IMR-90 (cell line): Measurements from ENCODE around the gene RBM34. TPM values are rescaled to one million over a fixed set of nuclear protein-coding genes. Genes with fewer than 3 reads are reported as not detected.

Experiments used
- ATAC-seq: fragments of 200-7000 bp; cut with Tn5 transposase; 2 replicates; pipeline ENCODE4 v1.9.1; 2020; ENCODE audit warnings: low read depth, mild to moderate bottlenecking, moderate library complexity
- BruUV-seq: library from RNA; stranded (reverse); fragments of 400-500 nt; replicated peaks from 2 replicates; lab custom pipeline; 2021; lab: Mats Ljungman, UMichigan
- CTCF ChIA-PET: fragments of 300-600 bp; formaldehyde crosslinking; extraction: SDS; loops from one replicate; lab custom pipeline; 2021; ENCODE audit warnings: antibody characterized with exemption; lab: Yijun Ruan, JAX
- POLR2A ChIA-PET: fragments of 300-600 bp; sonication (Branson Sonifier 250); formaldehyde crosslinking; loops from one replicate; lab custom pipeline; 2022; ENCODE audit warnings: antibody characterized with exemption; ENCODE audit not compliant: unreplicated experiment; lab: Charles Lee
- DNase-seq: peaks from one replicate; pipeline ENCODE4 v3.0.0; 2013
- H2AFZ ChIP-seq: replicated peaks from 2 replicates; pipeline ENCODE3; 2013; ENCODE audit warnings: low read length, mild to moderate bottlenecking; ENCODE audit not compliant: poor library complexity
- H2AK5ac ChIP-seq: 2 replicates; pipeline ENCODE4 v1.6.1; 2013; ENCODE audit warnings: low read depth, low read length, inconsistent platforms
- H2AK9ac ChIP-seq: replicated peaks from 2 replicates; pipeline ENCODE3; 2013; ENCODE audit warnings: mild to moderate bottlenecking, low read depth, low read length, moderate library complexity; ENCODE audit not compliant: poor library complexity
- H2BK120ac ChIP-seq: 2 replicates; pipeline ENCODE4 v1.6.1; 2013; ENCODE audit warnings: low read depth, low read length, inconsistent platforms
- H2BK15ac ChIP-seq: 3 replicates; pipeline ENCODE4 v1.6.1; 2013; ENCODE audit warnings: low read depth, low read length, inconsistent platforms
- H2BK20ac ChIP-seq: 2 replicates; pipeline ENCODE4 v1.6.1; 2013; ENCODE audit warnings: low read depth, mild to moderate bottlenecking, inconsistent platforms, low read length, moderate library complexity
- H2BK5ac ChIP-seq: 2 replicates; pipeline ENCODE4 v1.6.1; 2013; ENCODE audit warnings: mild to moderate bottlenecking, low read depth, low read length, inconsistent platforms; ENCODE audit not compliant: poor library complexity, severe bottlenecking
- H3K14ac ChIP-seq: replicated peaks from 2 replicates; pipeline ENCODE4 v1.6.1; 2013; ENCODE audit warnings: low read depth, low read length, inconsistent platforms
- H3K18ac ChIP-seq: 2 replicates; pipeline ENCODE4 v1.6.1; 2013; ENCODE audit warnings: low read depth, low read length, control low read depth
- H3K23ac ChIP-seq: 2 replicates; pipeline ENCODE4 v1.6.1; 2013; ENCODE audit warnings: low read depth, low read length, inconsistent platforms
- H3K27ac ChIP-seq: 2 replicates; pipeline ENCODE4 v1.5.1; 2013; ENCODE audit warnings: mild to moderate bottlenecking, control low read depth, low read length; ENCODE audit not compliant: insufficient read depth
- H3K27me3 ChIP-seq: 2 replicates; pipeline ENCODE4 v1.6.1; 2013; ENCODE audit warnings: low read length; ENCODE audit not compliant: control insufficient read depth, insufficient read depth
- H3K36me3 ChIP-seq: 2 replicates; pipeline ENCODE4 v1.6.1; 2013; ENCODE audit warnings: low read length, mixed read lengths; ENCODE audit not compliant: control insufficient read depth, insufficient read depth
- H3K4ac ChIP-seq: 2 replicates; pipeline ENCODE4 v1.6.1; 2013; ENCODE audit warnings: low read depth, low read length, inconsistent platforms
- H3K4me1 ChIP-seq: 2 replicates; pipeline ENCODE4 v1.6.1; 2013; ENCODE audit warnings: low read length, mixed read lengths; ENCODE audit not compliant: control insufficient read depth, insufficient read depth
- H3K4me2 ChIP-seq: 2 replicates; pipeline ENCODE4 v1.6.1; 2013; ENCODE audit warnings: low read depth, mild to moderate bottlenecking, control low read depth, low read length, moderate library complexity
- H3K4me3 ChIP-seq: 2 replicates; pipeline ENCODE4 v1.5.1; 2013; ENCODE audit warnings: low read depth, mild to moderate bottlenecking, control low read depth, low read length, moderate library complexity; ENCODE audit not compliant: insufficient read depth
- H3K56ac ChIP-seq: 2 replicates; pipeline ENCODE4 v1.6.1; 2013; ENCODE audit warnings: low read length, inconsistent platforms; ENCODE audit not compliant: insufficient read depth; ENCODE audit errors: extremely low read depth
- H3K79me1 ChIP-seq, 2 experiments: 2 replicates each; pipeline ENCODE4 v1.6.1; 2013; ENCODE audit warnings: low read length in 2 of 2, inconsistent platforms in 1 of 2, low read depth in 1 of 2
- H3K9ac ChIP-seq: 2 replicates; pipeline ENCODE4 v1.6.1; 2013; ENCODE audit warnings: low read depth, low read length, control low read depth
- H3K9me1 ChIP-seq: 2 replicates; pipeline ENCODE4 v1.6.1; 2013; ENCODE audit warnings: low read length, inconsistent platforms; ENCODE audit not compliant: insufficient read depth
- H3K9me3 ChIP-seq: 2 replicates; pipeline ENCODE4 v1.6.1; 2013; ENCODE audit warnings: low read length; ENCODE audit not compliant: control insufficient read depth, insufficient read depth
- H4K20me1 ChIP-seq: 2 replicates; pipeline ENCODE4 v1.6.1; 2013; ENCODE audit warnings: low read length, inconsistent platforms; ENCODE audit not compliant: insufficient read depth
- H4K5ac ChIP-seq: 2 replicates; pipeline ENCODE4 v1.6.1; 2013; ENCODE audit warnings: mild to moderate bottlenecking, low read depth, low read length, control low read depth
- H4K8ac ChIP-seq, 2 experiments: 2 replicates each; pipeline ENCODE4 v1.6.1; 2013; ENCODE audit warnings: low read depth in 2 of 2, low read length in 2 of 2, control low read depth in 1 of 2, inconsistent platforms in 1 of 2
- H4K91ac ChIP-seq: 2 replicates; pipeline ENCODE4 v1.6.1; 2013; ENCODE audit warnings: low read depth, low read length, inconsistent platforms; ENCODE audit not compliant: insufficient read depth
- BHLHE40 ChIP-seq: fragments of 150-350 bp; IDR thresholded peaks from 2 replicates; pipeline ENCODE4 v1.6.1; 2016; ENCODE audit warnings: mild to moderate bottlenecking, low read depth, low read length
- CEBPB ChIP-seq: IDR thresholded peaks from 2 replicates; pipeline ENCODE4 v1.6.1; 2012; ENCODE audit warnings: low read depth, low read length, improper control_type of control experiment
- CHD1 ChIP-seq: IDR thresholded peaks from 2 replicates; pipeline ENCODE4 v1.6.1; 2012; ENCODE audit warnings: low read depth, low read length, improper control_type of control experiment
- FOS ChIP-seq: fragments of 150-350 bp; IDR thresholded peaks from 2 replicates; pipeline ENCODE4 v1.6.1; 2016; ENCODE audit warnings: low read depth, low read length
- MAFK ChIP-seq: IDR thresholded peaks from 2 replicates; pipeline ENCODE4 v1.6.1; 2012; ENCODE audit warnings: low read depth, low read length, improper control_type of control experiment
- MAZ ChIP-seq: IDR thresholded peaks from 2 replicates; pipeline ENCODE4 v1.6.1; 2012; ENCODE audit warnings: low read depth, mild to moderate bottlenecking, low read length, improper control_type of control experiment, moderate library complexity, borderline replicate concordance
- MXI1 ChIP-seq: IDR thresholded peaks from 2 replicates; pipeline ENCODE4 v1.6.1; 2012; ENCODE audit warnings: low read depth, mild to moderate bottlenecking, low read length, moderate library complexity, borderline replicate concordance
- NFE2L2 ChIP-seq: fragments of 150-350 bp; IDR thresholded peaks from 2 replicates; pipeline ENCODE4 v1.6.1; 2016; ENCODE audit warnings: low read depth, mild to moderate bottlenecking, low read length
- POLR2A ChIP-seq: IDR thresholded peaks from 2 replicates; pipeline ENCODE4 v1.6.1; 2012; ENCODE audit warnings: mild to moderate bottlenecking, low read depth, low read length
- RAD21 ChIP-seq: IDR thresholded peaks from 2 replicates; pipeline ENCODE4 v1.6.1; 2012; ENCODE audit warnings: low read length, improper control_type of control experiment
- RCOR1 ChIP-seq: IDR thresholded peaks from 2 replicates; pipeline ENCODE4 v1.6.1; 2012; ENCODE audit warnings: mild to moderate bottlenecking, low read length, improper control_type of control experiment; ENCODE audit not compliant: insufficient replicate concordance
- RFX5 ChIP-seq: IDR thresholded peaks from 2 replicates; pipeline ENCODE4 v1.8.0; 2012; ENCODE audit warnings: low read depth, mild to moderate bottlenecking, low read length, moderate library complexity
- SMC3 ChIP-seq: fragments of 150-350 bp; IDR thresholded peaks from 2 replicates; pipeline ENCODE4 v1.6.1; 2016; ENCODE audit warnings: low read depth, mild to moderate bottlenecking, antibody characterized with exemption, low read length, moderate library complexity
- WGBS, 2 experiments: methylation state at CpG; one replicate each; pipeline versions ENCODE4 v1.1.5 to v1.1.7; 2013; ENCODE audit warnings: missing lambda C conversion rate in 2 of 2; ENCODE audit not compliant: insufficient read length in 1 of 2; ENCODE audit errors: extremely low coverage in 2 of 2; 5-methylcytosine and 5-hydroxymethylcytosine counted together
- dilution Hi-C: fragments of 300-500 bp; cut with HindIII; formaldehyde crosslinking; loops from one replicate; pipeline ENCODE4 v1.14.3; 2018; ENCODE audit warnings: low sequenced_read_pairs; ENCODE audit not compliant: unreplicated experiment
- in situ Hi-C: fragments of 300-500 bp; cut with MboI; formaldehyde crosslinking; loops from 3 replicates; pipeline ENCODE4 v1.14.3; 2019; ENCODE audit warnings: low sequenced_read_pairs, inconsistent platforms, mixed read lengths
- intact Hi-C: fragments of 100-400 bp; cut with micrococcal nuclease; formaldehyde crosslinking; loops from 2 replicates; pipeline ENCODE4 v1.10.0; 2022
- polyA plus RNA-seq, 3 experiments: library from polyadenylated mRNA; depleted of rRNA; stranded (reverse); fragments of >200 nt; gene quantifications; 2 replicates each; pipeline ENCODE4 v1.2.3, GENCODE V29; 2012; ENCODE audit warnings: low replicate concordance in 1 of 3
- total RNA-seq: library from RNA; depleted of rRNA; stranded (reverse); fragments of >200 nt; gene quantifications from 2 replicates; pipeline ENCODE4 v1.2.3, GENCODE V29; 2012
- TF ChIP-seq, protein P1 (sequence below): fragments of 150-350 bp; IDR thresholded peaks from 2 replicates; pipeline ENCODE4 v1.6.1; 2017; ENCODE audit warnings: mild to moderate bottlenecking, antibody characterized with exemption, low read length, low read depth
- TF ChIP-seq, protein P2 (sequence below): fragments of 150-350 bp; IDR thresholded peaks from 2 replicates; pipeline ENCODE4 v1.6.1; 2016; ENCODE audit warnings: low read depth, mild to moderate bottlenecking, low read length, moderate library complexity, borderline replicate concordance
- TF ChIP-seq, protein P3 (sequence below): conservative IDR thresholded peaks from 2 replicates; pipeline ENCODE4 v1.5.1; 2012; ENCODE audit warnings: mild to moderate bottlenecking, low read depth, low read length, improper control_type of control experiment

RBM34 gene
- total and polyA plus RNA-seq, 2 of the 4 experiments (the other 2 are of a cell fraction): 28.7 to 34.0 TPM

DNA sequence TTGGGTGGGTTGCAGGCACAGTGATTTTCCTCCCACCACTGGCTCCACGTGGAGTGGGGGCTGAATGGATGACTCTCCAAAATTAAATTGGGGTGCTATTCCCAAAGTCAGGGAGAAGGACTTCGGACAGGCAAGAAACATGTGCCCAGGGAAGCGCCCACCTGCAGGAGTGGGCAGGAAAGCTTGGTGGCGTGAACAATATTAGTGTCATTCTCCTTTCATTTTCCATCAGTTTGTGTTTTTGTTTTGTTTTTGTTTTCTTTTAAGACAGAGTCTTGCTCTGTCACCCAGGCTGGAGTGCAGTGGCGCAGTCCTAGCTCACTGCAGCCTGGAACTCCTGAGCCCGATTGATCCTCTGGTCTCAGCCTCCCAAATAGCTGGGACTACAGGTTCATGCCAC is 62.5 kb downstream of the RBM34 start:
- Histone ChIP-seq H4K91ac (no peak overlapping the region), H4K20me1 (no peaks in the 10 kb centered on the region), H3K4me2 (no peak overlapping the region), H2BK5ac (no peak overlapping the region), H3K9ac (no peak overlapping the region), H2BK20ac (no peak overlapping the region), H2AFZ (no peak overlapping the region), H3K14ac (no peak overlapping the region), H3K18ac (no peak overlapping the region), H4K5ac (no peak overlapping the region), H3K23ac (no peak overlapping the region), H3K27ac (no peak overlapping the region), H2AK5ac (no peak overlapping the region), H2AK9ac (no peak overlapping the region), H3K4me3 (no peak overlapping the region), H3K79me1 (no peaks in the 10 kb centered on the region), H2BK15ac (no peak overlapping the region), H3K36me3 (no peaks in the 10 kb centered on the region), H3K9me1 (no peaks in the 10 kb centered on the region), H3K56ac (no peak overlapping the region), H3K4ac (no peak overlapping the region), H2BK120ac (no peak overlapping the region), H3K9me3 (no peaks in the 10 kb centered on the region), H4K8ac (no peak overlapping the region), H3K4me1 (peaks cover 5% of the 10 kb centered on the region), H3K27me3 (no peaks in the 10 kb centered on the region)
- TF ChIP-seq POLR2A (no peak), SMC3 (no peak), MAFK (no peak), RAD21 (no peak), MAZ (no peak), RFX5 (no peak), NFE2L2 (no peak), MXI1 (no peak), CEBPB (no peak), BHLHE40 (no peak), CHD1 (no peak), FOS (no peak), RCOR1 (no peak)
- TF ChIP-seq, protein P1, sequence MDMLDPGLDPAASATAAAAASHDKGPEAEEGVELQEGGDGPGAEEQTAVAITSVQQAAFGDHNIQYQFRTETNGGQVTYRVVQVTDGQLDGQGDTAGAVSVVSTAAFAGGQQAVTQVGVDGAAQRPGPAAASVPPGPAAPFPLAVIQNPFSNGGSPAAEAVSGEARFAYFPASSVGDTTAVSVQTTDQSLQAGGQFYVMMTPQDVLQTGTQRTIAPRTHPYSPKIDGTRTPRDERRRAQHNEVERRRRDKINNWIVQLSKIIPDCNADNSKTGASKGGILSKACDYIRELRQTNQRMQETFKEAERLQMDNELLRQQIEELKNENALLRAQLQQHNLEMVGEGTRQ: no peak
- TF ChIP-seq, protein P2, sequence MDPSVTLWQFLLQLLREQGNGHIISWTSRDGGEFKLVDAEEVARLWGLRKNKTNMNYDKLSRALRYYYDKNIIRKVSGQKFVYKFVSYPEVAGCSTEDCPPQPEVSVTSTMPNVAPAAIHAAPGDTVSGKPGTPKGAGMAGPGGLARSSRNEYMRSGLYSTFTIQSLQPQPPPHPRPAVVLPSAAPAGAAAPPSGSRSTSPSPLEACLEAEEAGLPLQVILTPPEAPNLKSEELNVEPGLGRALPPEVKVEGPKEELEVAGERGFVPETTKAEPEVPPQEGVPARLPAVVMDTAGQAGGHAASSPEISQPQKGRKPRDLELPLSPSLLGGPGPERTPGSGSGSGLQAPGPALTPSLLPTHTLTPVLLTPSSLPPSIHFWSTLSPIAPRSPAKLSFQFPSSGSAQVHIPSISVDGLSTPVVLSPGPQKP: no peak
- TF ChIP-seq, protein P3, sequence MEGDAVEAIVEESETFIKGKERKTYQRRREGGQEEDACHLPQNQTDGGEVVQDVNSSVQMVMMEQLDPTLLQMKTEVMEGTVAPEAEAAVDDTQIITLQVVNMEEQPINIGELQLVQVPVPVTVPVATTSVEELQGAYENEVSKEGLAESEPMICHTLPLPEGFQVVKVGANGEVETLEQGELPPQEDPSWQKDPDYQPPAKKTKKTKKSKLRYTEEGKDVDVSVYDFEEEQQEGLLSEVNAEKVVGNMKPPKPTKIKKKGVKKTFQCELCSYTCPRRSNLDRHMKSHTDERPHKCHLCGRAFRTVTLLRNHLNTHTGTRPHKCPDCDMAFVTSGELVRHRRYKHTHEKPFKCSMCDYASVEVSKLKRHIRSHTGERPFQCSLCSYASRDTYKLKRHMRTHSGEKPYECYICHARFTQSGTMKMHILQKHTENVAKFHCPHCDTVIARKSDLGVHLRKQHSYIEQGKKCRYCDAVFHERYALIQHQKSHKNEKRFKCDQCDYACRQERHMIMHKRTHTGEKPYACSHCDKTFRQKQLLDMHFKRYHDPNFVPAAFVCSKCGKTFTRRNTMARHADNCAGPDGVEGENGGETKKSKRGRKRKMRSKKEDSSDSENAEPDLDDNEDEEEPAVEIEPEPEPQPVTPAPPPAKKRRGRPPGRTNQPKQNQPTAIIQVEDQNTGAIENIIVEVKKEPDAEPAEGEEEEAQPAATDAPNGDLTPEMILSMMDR: no peak
- DNase-seq (no peak), ATAC-seq (no peak)
- dilution Hi-C loops: no loop called here
- ChIA-PET POLR2A (no interaction called here), CTCF (interaction anchor here (0.5 to 0.7 kb wide), 2 partner anchors 18 to 324 kb away, joined by 3 to 4 read pairs; no protein-coding TSS in a partner anchor)
- in situ Hi-C loops: loop anchor here (25.0 kb wide), 1 partner anchor 236 kb away; no protein-coding TSS in a partner anchor
- intact Hi-C loops: loop anchor here (10.0 kb wide), 1 partner anchor 984 kb away; no protein-coding TSS in a partner anchor
- WGBS, 2 experiments: no CpG with 5 or more reads among the region's 6 CpGs
- no TSS peak for BruUV-seq
